Measurements from ENCODE around the gene CUX1.

- no peak for TF ChIP-seq CTCF (IDR thresholded peaks at IDR 0.05)
- no peak for TF ChIP-seq FOXJ3 (CRISPR knock-in tag; IDR thresholded peaks at IDR 0.05; ENCODE audit: borderline replicate concordance)
- TF ChIP-seq ZBTB21 (CRISPR knock-in tag; IDR thresholded peaks at IDR 0.05; ENCODE audit: borderline replicate concordance) = no peak
These were observed 118.8 kb downstream of the CUX1 start for GRCh38 chr7:101936223-101936610.
